Measurements from ENCODE around the gene CEP170B. TPM values are rescaled to one million over a fixed set of nuclear protein-coding genes. Genes with fewer than 3 reads are reported as not detected.
A peak's percentile ranks its signal among the peaks of the same experiment; 100 is the strongest.

CEP170B gene
- total RNA-seq, 3 donors from 2014 or later = 10.1 to 14.8 (median 13.8) TPM

DNA sequence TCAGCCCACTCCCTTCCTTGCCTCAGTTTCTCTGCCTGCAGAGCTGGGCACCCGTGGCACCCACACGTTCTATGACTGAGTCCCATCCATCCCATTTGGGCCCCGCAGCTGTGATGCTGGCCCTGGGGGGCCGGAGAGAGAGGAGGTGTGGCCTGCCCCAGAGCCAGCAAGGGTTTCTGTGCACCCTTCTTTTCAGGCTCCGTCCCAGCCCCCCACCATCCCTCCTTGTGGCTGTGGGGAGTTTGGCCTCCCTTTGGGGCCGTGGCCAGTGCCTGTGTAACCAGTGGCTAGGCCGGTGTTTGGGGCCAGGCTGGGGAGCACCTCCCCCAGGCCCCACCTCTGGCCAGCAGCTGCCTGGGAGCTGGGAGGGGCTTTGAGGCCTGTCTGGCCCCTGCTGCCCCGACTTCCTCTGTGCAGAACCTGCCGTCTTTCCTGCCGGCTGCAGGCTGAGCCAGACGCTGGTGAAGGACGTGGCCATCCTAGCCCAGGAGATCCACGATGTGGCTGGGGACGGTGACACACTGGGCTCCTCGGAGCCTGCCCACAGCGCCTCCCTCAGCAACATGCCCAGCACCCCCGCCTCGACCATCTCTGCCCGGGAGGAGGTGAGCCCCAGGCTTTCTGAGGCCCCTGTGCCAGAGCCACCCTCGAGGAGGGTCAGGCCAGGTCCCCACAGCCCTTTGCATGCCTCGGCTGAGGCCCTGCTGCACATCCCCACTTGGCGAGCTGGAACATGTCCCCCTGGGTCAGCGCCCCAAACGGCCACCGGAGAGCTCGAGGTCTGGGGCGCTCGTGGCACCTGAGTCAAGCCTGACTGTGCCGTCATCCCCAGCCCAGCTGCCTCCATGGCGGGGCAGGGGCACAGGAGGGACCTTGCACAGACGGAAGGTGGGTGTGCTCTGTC lies 27.7 kb downstream of the CEP170B start:
- Histone ChIP-seq H3K27ac (no peak overlapping the region), H3K4me1 (no peaks in the 10 kb centered on the region), H3K9me3 (no peaks in the 10 kb centered on the region), H3K36me3 (no peaks in the 10 kb centered on the region), H3K4me3 (no peak overlapping the region), H3K27me3 (no peaks in the 10 kb centered on the region)
- DNase-seq (ENCODE audit: low spot score in 2 of 2) = peak; percentile 15 to 47
- intact Hi-C loops (cut with DNase I; ENCODE audit: low total_unique reads) = loop anchor here (2.0 kb wide), 1 partner anchor 444 kb away; no protein-coding TSS in a partner anchor
- no peak for TF ChIP-seq POLR2A (IDR thresholded peaks at IDR 0.05)
- TF ChIP-seq POLR2AphosphoS5 (IDR thresholded peaks at IDR 0.05) = no peak
- no peak for TF ChIP-seq CTCF (IDR thresholded peaks at IDR 0.05)

DNA sequence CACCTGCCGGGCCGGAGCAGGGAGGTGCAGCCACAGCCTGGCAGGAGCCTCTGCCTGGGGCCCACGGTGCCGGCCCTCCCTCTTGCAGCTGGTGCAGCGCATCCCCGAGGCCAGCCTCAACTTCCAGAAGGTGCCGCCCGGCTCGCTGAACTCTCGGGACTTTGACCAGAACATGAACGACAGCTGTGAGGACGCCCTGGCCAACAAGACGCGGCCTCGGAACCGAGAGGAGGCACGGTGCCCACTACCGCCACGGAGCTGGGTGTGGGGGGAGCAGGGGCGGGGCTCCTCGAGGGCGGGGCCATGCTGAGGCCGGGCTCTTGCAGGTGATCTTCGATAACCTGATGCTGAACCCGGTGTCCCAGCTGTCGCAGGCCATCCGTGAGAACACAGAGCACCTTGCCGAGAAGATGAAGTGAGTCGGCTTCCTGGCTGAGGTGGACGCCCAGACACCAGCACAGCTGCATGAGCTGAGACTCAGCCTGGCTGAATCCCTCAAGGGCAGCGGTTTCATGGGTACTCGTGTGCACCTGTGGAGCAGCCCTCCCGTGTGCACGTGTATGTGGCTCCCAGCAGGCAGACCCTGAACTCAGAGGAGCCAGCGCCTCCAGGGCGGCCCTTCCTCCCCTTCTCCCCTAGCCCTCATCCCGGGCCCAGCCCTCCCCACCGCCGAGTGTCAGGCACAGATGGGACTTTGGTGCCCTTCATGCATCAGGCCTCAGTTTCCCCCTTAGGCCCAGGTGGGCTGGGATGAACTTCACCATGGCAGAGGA lies 28.6 kb downstream of the CEP170B start:
- no peaks in the 10 kb centered on the region for H3K36me3 ChIP-seq
- no peaks in the 10 kb centered on the region for H3K4me1 ChIP-seq
- H3K27me3 ChIP-seq = no peaks in the 10 kb centered on the region
- intact Hi-C loops (cut with DNase I; ENCODE audit: low total_unique reads) = loop anchor here (2.0 kb wide), 1 partner anchor 443 kb away; no protein-coding TSS in a partner anchor
- no peak for TF ChIP-seq POLR2AphosphoS5 (IDR thresholded peaks at IDR 0.05)
- TF ChIP-seq CTCF (IDR thresholded peaks at IDR 0.05) = no peak
- no peak for TF ChIP-seq POLR2A (IDR thresholded peaks at IDR 0.05)
- H3K4me3 ChIP-seq = no peak overlapping the region
- DNase-seq (ENCODE audit: low spot score in 2 of 2) = no peak
- H3K27ac ChIP-seq = no peak overlapping the region
- H3K9me3 ChIP-seq = no peaks in the 10 kb centered on the region

DNA sequence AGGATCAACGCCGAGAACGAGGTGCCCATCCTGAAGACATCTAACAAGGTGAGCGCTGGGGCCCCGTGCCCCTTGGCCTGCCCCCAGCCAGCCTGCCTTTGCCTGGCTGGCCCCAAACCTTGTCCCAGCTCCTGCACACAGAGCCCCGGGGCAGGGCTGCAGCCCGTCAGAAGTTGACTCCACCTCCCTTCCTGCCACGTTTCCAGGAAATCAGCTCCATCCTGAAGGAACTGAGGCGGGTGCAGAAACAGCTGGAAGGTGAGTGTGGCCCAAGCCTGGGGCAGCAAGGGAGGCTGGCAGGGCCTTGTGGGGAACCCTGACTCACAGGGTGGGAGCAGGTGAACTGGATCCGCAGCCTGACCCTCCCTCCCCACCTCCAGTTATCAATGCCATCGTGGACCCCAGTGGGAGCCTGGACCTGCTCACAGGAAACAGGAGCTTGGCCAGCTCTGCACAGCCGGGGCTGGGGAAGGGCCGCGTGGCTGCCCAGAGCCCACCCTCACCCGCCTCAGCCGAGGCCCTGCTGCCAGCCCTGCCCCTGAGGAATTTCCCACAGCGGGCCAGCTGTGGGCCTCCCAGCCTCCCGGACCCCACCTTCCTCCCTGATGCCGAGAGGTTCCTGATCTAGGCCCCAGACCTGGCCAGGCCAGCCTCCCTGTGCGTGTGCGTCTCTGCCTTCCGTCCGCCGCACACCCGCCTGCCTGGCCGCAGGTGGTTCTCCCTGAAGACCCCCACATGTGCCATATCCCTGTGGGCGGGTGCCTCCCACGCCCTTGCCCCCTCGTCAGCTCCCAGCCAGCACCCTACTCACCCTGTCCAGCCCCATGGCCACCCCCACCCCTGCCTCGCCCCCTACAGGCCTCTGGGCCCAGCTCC lies 29.5 kb downstream of the CEP170B start:
- TF ChIP-seq CTCF (IDR thresholded peaks at IDR 0.05) (no peak), POLR2A (IDR thresholded peaks at IDR 0.05) (no peak), POLR2AphosphoS5 (IDR thresholded peaks at IDR 0.05) (no peak)
- no peak overlapping the region for H3K4me3 ChIP-seq
- H3K36me3 ChIP-seq = no peaks in the 10 kb centered on the region
- DNase-seq (ENCODE audit: low spot score in 2 of 2) = no peak
- no peaks in the 10 kb centered on the region for H3K9me3 ChIP-seq
- H3K4me1 ChIP-seq = no peaks in the 10 kb centered on the region
- no peaks in the 10 kb centered on the region for H3K27me3 ChIP-seq
- no peak overlapping the region for H3K27ac ChIP-seq
- intact Hi-C loops (cut with DNase I; ENCODE audit: low total_unique reads) = no loop called here

DNA sequence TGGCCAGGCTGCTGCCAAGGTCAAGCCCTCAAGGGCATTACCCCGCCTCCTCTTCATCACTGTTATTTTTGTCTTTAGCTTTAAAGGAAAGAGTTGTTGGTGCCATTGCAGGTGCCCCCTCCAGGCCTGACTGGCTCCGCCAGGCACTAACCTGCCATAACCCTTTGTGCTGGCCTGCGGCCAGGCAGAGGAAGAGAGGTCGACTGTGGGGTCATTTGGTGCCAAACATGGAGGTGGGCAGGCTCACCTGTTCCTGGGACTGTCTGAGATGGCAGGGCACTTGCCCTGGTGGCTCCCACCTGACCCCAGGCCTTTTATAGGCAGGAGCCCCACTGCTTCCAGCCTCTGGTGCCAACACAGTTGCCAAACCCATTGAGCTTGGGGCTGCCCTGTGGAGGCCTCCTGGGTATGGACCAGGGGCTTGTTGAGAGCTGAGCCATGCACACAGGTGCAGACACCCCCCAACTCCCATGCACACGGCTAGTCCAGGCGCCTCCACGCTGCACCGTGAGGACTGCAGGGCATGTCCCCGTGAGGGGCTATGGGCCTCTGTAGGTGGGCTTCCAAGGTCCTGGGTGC lies 30.2 kb downstream of the CEP170B start:
- no peak for DNase-seq (ENCODE audit: low spot score in 2 of 2)
- H3K27me3 ChIP-seq = no peaks in the 10 kb centered on the region
- intact Hi-C loops (cut with DNase I; ENCODE audit: low total_unique reads) = no loop called here
- H3K36me3 ChIP-seq = no peaks in the 10 kb centered on the region
- no peak for TF ChIP-seq CTCF (IDR thresholded peaks at IDR 0.05)
- TF ChIP-seq POLR2A (IDR thresholded peaks at IDR 0.05) = no peak
- no peak for TF ChIP-seq POLR2AphosphoS5 (IDR thresholded peaks at IDR 0.05)
- H3K4me3 ChIP-seq = peak overlapping the region in 1 of 3 donors; percentile 20
- H3K27ac ChIP-seq = no peak overlapping the region
- H3K4me1 ChIP-seq = no peaks in the 10 kb centered on the region
- H3K9me3 ChIP-seq = no peaks in the 10 kb centered on the region
